ENCODE results near the gene NFATC2. TPM values are rescaled to one million over a fixed set of nuclear protein-coding genes. Genes with fewer than 3 reads are reported as not detected.

The NFATC2 gene
- total RNA-seq, 4 donors from 2014 or later, result 4.4 to 38.0 (median 13.6) TPM

DNA sequence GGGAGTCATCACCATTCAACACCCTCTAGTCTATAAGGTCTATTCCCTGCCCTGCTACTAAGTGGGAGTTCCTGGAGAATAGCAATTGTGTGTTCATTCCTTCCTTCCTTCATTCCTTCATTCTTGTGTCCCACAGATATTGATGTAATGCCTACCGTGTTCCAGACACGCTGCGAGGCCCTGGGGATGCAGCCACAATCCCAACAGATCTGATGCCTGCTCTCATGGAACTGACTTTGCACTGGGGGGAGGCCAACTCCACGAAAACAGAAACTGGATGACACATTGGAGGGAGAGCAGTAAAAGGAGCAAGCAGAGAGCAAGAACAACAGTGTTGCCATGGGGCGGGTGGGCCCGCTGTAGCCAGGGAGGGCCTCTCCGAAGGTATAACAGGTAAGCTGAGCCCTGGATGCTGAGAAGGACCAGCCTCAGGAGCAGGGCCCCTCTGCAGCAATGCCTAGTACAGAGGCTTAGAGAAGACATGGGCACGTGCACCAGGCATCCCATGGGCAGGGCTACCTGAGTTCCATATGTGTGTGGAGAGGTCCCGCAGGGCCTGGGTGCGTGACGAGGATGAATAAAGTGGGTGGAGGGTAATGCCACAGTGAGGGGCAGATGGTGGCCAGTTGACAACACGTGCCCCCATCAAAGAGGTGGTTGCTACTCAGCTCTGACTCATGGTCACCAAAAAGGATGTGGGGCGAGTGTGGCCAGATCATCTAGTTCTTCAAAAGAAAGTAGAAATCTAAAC lies 173.9 kb downstream of the NFATC2 start:
- Histone ChIP-seq H3K4me3 (no peak overlapping the region), H3K27ac (no peak overlapping the region), H3K9me3 (no peaks in the 10 kb centered on the region), H3K36me3 (no peaks in the 10 kb centered on the region), H3K4me1 (no peaks in the 10 kb centered on the region), H3K27me3 (no peaks in the 10 kb centered on the region)
- TF ChIP-seq, protein P1, sequence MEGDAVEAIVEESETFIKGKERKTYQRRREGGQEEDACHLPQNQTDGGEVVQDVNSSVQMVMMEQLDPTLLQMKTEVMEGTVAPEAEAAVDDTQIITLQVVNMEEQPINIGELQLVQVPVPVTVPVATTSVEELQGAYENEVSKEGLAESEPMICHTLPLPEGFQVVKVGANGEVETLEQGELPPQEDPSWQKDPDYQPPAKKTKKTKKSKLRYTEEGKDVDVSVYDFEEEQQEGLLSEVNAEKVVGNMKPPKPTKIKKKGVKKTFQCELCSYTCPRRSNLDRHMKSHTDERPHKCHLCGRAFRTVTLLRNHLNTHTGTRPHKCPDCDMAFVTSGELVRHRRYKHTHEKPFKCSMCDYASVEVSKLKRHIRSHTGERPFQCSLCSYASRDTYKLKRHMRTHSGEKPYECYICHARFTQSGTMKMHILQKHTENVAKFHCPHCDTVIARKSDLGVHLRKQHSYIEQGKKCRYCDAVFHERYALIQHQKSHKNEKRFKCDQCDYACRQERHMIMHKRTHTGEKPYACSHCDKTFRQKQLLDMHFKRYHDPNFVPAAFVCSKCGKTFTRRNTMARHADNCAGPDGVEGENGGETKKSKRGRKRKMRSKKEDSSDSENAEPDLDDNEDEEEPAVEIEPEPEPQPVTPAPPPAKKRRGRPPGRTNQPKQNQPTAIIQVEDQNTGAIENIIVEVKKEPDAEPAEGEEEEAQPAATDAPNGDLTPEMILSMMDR (IDR thresholded peaks at IDR 0.05), result no peak
- TF ChIP-seq POLR2A (IDR thresholded peaks at IDR 0.05), result no peak
- no peak for DNase-seq

DNA sequence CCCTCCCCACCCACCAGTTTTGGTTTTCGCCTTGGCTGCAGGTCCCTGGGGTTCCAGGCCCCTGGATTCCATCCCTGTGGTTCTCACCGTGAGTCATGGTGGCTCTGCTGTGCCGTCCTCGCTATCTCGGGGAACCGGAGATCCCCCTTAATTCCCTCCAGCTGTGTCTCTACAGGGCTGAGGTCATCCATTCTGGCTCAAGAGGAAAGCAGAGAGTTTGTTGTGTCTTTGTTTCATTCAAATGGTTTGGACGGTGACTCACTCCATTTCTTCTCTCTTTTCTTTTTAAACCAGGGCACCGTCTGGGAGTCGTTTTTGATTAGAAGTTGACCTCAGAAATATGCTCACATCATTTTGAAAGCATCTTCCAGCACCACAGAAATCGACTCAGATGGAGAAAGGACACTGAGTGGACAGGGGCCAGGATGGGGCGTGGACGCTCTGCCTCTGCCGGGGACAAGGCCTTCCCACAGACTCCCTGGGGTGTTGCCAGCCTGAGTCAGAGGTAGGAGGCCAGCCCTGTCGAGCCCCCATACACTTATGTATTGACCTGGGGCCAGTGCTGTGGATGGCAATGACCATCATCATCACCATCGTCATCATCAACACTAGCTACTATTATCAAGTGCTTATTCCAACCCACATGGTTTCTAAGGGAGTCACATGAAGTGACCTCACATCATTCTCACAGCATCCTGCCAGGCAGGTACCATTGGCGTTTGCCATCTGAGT lies 176.2 kb downstream of the NFATC2 start:
- Histone ChIP-seq H3K9me3 (no peaks in the 10 kb centered on the region), H3K4me3 (no peak overlapping the region), H3K36me3 (no peaks in the 10 kb centered on the region), H3K27ac (peak overlapping the region; percentile 17 to 61 (median 30)), H3K27me3 (no peaks in the 10 kb centered on the region), H3K4me1 (no peaks in the 10 kb centered on the region)
- TF ChIP-seq POLR2A (IDR thresholded peaks at IDR 0.05), result no peak
- TF ChIP-seq, protein P1 (IDR thresholded peaks at IDR 0.05), result no peak
- DNase-seq, result peak in 2 of 3 donors; percentile 60 to 62

DNA sequence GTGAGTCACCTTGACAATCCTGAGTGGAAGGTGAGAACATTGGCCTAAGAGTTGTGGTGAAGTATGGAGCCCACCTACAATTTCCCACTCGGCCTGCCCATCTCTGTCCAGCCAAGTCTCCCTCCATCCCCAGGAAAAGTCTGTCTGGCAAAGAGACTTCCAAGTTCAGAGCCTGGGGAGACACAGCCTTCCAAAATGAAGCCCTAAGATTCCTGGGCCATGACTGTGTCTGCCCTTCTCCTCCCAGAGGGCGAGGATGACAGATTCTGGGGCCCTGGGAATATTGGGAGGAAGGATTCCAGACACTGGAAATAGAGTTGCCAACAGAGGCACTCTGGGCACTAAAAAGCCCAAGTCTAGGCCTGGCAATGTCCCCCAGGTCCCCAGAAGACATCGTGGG lies 176.8 kb downstream of the NFATC2 start:
- Histone ChIP-seq H3K36me3 (no peaks in the 10 kb centered on the region), H3K27me3 (no peaks in the 10 kb centered on the region), H3K4me1 (no peaks in the 10 kb centered on the region), H3K4me3 (no peak overlapping the region), H3K27ac (peak overlapping the region; percentile 17 to 61 (median 30)), H3K9me3 (no peaks in the 10 kb centered on the region)
- no peak for DNase-seq
- no peak for TF ChIP-seq POLR2A (IDR thresholded peaks at IDR 0.05)
- TF ChIP-seq, protein P1 (IDR thresholded peaks at IDR 0.05), result no peak

DNA sequence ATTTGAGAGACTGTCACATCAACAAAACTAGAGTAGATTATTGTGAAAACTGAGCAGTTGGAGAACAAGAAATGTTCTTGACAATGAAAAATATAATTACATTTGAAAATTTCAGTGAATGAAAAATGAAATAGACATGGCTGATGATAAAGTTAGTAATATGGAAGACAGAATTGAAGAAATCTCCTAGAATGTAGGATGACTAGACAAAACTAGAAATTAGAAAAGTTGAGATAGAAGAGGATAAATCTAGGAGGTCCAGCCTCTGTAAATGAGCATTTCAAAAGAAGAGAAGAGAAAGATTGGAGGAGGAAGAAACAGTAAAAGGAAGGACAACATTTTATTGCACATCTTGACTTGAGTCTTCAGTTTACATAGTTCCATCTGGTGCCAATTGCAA lies 178.7 kb downstream of the NFATC2 start:
- no peaks in the 10 kb centered on the region for H3K9me3 ChIP-seq
- no peaks in the 10 kb centered on the region for H3K4me1 ChIP-seq
- no peaks in the 10 kb centered on the region for H3K36me3 ChIP-seq
- no peaks in the 10 kb centered on the region for H3K27me3 ChIP-seq
- H3K4me3 ChIP-seq, result no peak overlapping the region
- TF ChIP-seq, protein P1 (IDR thresholded peaks at IDR 0.05), result no peak
- TF ChIP-seq POLR2A (IDR thresholded peaks at IDR 0.05), result no peak
- DNase-seq, result no peak
- no peak overlapping the region for H3K27ac ChIP-seq

DNA sequence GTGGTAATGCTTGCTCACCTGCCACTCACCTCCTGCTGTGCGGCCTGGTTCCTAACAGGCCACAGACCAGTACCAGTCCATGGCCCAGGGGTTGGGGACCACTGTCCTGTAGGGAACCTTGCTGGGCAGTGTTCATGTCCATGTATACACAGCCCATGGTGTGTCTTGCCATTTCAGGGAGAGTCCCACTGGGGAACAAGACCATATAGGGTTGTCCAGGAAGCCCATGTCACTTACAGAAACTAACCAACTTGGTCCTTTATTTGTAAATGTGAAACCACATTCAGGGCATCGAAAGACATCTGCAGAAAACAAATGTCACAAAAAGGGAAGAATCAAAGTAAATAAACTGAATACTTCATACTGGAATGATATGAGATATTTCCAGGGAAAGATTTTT lies 179.1 kb downstream of the NFATC2 start:
- H3K4me3 ChIP-seq, result no peak overlapping the region
- H3K4me1 ChIP-seq, result no peaks in the 10 kb centered on the region
- H3K27ac ChIP-seq, result no peak overlapping the region
- TF ChIP-seq POLR2A (IDR thresholded peaks at IDR 0.05), result no peak
- TF ChIP-seq, protein P1 (IDR thresholded peaks at IDR 0.05), result no peak
- no peaks in the 10 kb centered on the region for H3K27me3 ChIP-seq
- H3K9me3 ChIP-seq, result no peaks in the 10 kb centered on the region
- no peak for DNase-seq
- no peaks in the 10 kb centered on the region for H3K36me3 ChIP-seq

Measured in Peyer's patch (tissue), 4 donors.